HG02884 (cell line): ENCODE results near the gene MZT1.
"Not testable (repeated sequence)": the region's sequence is repeated elsewhere in the genome, so short reads cannot be mapped to it uniquely, and the experiment has no call there.

Source experiments
- ATAC-seq: cut with Tn5 transposase; IDR thresholded peaks from one replicate; pipeline ENCODE4 v1.9.1; 2021; ENCODE audit warnings: mild to moderate bottlenecking, moderate library complexity; ENCODE audit not compliant: unreplicated experiment

Gene MZT1, protein sequence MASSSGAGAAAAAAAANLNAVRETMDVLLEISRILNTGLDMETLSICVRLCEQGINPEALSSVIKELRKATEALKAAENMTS

DNA sequence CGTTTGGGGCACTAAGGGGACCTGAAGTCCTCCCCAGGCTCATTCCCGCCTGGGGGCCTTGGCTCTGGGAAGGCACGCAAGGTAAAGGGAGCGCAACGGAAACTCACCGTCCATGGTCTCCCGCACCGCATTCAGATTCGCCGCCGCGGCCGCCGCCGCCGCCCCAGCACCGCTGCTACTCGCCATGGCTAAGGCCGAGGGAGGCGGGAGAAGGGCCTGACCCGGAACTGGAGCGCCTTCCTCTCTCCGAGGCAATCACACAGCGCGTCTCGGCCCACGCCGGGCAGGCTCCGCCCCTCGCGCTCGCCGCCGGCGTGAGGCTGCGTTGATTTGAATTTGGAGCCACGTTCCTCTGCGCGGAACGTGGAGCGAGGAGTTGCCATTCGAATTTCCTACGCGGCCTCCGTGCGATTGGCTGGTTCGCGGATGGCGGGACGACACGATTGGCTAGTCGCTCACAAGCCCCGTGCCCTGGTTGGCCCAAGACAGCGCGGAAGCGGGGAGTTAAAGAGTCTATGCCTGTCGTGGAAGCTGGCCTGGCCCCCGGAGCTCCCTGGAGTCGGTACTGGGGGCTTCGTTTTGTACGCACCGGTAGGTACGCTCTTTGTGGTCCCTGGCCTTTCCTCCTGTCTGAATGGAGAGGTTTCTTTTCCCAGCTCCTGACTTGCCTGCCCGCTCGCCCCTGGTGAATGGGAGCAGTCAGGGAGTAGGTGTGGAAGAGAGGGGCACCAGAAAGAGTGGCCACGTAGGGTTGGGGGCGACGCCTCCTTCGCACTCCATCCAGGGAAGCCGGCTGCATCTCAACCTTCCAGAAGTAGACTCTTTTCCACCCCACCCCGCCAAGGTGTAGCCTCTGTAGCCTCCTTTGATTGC is at the start of gene MZT1, which contains the start of gene BORA:
Gene MZT1 (minus strand): TSS at position 213 of the 873 bp plus-strand sequence. CDS start 27 bp downstream, at position 186.
Gene BORA (plus strand): TSS at position 507 of the 873 bp plus-strand sequence. CDS start 1,018 bp downstream, outside the sequence.
- ATAC-seq = peak; percentile 94

DNA sequence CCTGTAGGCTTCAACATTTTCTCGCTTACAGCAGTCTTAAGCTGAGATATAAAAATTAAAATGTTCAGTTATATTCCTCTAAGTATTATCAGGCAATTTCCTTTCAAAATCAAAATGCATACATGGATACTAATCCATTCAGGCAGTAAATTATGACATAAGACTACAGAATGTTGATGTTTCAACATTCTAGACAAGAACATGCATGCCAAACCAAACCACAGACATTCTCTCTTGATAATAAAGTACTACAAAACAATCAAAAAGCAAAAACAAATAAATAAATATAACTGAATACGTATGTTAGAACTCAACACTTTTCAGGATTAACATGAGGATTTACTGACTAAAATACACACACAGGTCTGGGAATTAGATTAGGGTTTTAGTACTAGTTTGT is 46.6 kb upstream of the MZT1 start:
- ATAC-seq = no peak

DNA sequence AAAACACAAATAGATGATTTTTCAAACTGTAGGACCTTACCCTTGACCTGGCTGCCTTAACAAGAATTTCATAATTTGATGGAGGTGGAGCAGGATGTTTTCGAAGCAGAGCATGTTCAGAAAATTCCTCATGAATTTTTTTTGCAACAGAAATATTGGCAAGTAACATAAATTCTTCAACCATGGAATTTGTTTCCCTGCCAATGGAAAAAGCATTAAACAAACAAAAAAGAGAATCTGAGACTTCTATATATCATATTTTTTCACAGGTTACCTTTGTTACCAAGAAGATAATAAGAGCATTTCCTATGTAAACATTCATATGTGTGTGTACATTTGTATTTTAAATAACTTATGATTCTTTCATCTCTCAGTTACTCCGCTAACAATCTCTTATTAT is 36.0 kb upstream of the MZT1 start:
- ATAC-seq = no peak

DNA sequence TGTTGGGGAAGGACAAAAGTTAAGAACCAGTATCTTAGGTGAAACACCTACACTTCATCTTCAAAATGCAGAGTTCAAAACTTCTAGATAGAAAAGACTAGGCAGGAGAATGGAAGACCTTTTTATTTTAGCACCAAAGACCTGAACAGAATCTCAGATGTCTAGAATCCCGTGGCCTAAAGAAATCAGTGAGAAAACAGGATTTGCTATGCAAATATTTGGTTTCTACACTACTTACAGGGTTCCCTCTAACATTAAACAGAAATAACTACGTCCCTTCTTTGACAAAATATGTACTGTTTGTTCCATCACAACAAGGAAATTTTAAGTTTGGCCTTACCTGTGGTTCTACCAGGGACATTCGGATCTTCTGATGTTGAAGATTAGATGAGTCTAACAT is 32.8 kb upstream of the MZT1 start:
- no peak for ATAC-seq

DNA sequence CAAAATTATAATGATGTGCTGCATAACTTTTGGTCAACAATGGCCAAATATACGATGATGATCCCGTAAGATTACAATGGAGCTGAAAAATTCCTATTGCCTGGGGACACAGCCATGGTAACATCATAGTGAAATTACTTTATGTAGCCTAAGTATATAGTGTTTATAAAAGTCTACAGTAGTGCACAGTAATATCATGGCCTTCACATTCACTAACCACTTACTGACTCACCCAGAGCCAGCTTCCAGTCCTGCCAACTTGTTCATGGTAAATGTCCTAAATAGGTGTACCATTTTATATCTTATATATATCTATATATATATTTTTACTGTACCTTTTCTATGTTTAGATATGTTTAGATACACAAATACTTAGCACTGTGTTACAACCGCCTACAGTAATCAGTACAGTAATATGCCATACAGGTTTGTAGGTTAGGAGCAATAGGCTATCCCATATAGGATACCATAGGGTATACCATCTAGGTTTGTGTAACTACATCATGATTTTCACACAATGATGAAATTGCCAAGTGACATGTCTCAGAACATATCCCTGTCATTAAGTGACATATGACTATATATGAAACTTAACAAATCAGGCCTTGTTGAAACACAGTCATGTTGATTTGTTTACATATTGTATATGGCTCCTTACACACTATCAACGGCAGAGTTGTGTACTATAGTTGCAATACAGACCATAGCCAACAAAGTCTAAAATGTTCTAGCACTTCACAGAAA is 30.5 kb upstream of the MZT1 start:
- no peak for ATAC-seq

DNA sequence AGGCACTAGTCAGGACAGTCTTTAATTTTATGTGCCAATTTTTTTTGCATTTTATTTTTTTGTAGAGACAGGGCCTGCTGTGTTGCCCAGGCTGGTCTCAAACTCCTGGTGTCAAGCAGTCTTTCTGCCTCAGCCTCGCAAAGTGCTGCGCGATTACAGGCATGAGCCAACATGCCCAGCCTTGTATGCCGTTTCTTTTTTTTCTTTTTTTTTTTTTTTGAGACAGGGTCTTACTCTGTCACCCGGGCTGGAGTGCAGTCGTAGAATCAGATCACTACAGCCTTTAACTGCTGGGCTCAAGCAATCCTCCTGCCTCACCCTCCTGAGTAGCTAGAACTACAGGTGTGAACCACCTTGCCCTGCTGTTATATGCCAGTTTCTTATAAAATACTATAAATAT is 26.7 kb upstream of the MZT1 start:
- no peak for ATAC-seq

DNA sequence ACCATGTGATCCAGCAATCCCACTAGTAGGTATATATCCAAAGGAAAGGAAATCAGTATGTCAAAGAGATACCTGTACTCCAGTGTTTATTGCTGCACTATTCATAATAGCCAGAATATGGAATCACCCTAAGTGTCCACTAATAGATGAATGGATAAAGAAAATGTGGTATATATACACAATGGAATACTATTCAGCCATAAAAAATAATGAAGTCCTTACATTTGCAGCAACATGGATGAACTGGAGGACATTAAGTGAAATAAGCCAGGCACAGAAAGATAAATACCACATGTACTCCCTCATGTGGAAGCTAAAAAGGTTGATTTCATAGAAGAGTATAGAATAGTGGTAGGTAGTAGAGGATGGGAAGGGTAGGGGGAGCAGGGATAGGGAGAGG is 23.8 kb upstream of the MZT1 start:
- ATAC-seq = no peak

DNA sequence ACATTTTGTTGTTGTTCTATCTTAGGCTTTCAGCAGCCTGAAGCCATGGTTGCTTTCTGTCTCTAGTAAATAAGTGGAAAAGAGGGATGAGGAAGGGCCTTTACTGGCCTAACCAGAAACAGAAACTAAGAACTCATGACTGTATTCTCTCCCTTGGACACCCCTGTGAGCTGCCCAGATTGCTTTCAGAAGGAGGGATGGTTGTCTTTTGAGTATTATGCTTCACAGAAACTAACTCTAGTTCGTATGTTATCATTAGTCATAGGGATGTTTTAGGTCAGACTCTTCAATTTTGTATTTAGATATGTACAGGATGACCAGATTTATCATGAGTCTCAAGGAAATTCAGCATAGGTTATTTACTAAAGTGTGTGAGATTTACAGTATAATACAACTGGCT is 17.8 kb upstream of the MZT1 start:
- ATAC-seq = peak; percentile 53

DNA sequence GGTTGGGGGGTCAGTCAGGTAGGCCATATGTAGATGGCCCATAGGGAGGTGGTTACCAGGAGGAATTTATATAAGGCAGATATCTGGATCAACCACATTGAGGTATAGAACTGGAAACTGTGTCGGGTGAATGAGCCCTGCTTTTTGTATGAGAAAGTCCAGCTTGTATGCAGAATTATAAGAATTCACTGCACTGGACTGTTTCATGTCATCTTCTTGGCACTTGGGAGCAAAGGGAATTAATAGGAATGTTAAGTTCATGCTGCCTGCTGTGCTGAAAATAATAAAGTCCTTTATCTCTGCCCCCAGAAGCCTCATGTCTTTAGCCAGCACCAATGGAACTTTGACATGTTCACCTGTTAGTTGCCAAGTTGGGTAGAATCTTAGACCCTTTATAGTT is 12.6 kb upstream of the MZT1 start:
- no peak for ATAC-seq

DNA sequence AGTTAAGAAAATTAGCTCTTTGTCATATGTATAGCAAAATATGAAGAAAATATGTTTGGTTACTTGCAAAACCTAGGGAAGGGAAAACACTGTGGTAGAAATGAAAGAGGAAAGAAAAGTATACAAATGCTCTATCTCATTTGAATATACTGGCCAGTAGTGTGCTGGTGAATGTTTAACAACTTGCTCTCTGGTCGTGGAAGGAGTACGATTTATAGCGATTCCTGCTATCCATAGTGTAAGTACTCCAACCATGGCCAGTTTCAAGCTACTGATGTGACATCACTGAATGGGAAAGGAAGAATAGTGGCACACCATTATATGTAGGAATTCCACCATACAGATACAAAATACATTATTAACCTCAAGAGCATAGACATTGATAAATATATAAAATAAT is 9.6 kb upstream of the MZT1 start:
- ATAC-seq = no peak

DNA sequence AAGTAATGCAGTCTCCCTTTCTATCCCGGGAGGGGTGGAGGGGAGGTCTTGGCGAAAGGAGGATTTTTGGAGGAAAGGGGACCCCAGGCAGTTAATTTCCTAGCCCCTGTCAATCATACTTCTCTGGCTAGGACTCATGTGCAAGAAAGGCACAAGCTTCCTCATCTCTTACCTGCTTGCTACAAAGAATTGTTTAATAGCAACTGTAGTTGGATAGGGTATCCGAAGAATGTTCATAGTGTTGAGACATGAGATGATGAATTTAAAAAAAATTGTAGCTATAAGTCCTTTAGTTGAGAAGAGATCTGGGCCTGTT is 819 bp upstream of the MZT1 start:
- no peak for ATAC-seq

DNA sequence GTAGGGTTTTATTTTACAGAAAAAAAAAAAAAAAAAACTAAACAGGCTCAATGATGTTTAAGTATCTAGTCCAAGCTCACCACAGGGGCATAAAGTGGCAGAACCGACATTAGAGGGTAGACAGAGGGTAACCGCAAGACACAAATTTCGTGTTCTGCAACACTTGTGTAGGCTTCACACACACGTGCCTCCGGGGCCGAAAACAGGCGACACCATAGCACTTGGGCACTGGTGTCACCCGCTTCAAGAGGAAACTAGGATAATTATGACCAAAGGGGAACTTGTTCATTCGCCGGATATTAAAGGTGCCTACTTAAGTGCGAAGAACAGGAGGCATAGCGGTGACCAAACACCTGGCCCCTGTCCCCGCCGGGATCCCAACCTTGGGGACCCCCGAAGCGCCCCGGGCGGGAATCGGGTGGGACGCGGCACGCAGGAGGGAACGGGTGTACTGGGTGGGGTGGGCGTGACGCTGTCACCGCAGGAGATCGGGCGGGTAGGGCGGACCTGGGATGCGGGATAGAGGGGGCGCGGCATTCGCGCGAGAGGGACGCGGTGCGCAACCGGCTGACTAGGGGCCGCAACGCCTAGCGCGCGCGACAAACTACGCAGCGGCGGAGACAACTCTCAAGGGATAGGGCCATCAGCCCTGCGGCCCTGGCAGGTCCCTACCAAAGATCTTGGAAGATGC is 558 bp downstream of the MZT1 start:
- peak; percentile 16 for ATAC-seq

DNA sequence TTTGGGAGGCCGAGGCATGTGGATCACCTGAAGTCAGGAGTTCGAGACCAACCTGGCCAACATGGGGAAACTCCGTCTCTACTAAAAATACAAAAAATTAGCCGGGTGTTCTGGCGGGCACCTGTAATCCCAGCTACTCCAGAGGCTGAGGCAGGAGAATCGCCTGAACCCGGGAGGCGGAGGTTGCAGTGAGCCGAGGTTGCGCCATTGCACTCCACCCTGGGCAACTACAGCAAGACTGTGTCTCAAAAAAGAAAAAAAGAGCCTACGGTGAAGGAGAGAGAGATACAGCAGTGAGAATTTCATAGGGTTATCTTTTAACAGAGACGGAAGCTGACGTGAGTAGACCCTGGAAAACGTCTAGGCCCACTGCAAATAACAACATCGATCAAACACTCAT is 1.2 kb downstream of the MZT1 start:
- not testable (repeated sequence) for ATAC-seq

DNA sequence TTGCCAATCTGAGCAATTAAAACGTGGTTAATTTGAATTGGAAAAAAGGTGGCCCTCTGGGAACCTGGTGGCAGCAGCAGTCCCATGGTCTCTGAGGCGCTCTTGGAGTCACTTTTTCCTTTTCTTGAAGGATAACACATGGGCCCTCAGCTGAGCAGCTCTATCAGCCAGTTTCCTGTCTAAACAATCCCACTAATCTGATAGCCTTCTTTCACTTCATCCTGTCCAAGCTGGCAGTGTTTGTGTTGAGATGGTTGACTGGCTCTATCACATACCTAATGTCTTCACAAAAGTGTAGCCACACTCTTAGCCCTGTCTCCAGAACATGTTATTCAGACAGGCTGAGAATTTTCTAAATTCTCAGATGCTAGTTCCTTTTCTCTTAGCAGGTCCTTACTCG is 10.7 kb downstream of the MZT1 start:
- ATAC-seq = no peak

DNA sequence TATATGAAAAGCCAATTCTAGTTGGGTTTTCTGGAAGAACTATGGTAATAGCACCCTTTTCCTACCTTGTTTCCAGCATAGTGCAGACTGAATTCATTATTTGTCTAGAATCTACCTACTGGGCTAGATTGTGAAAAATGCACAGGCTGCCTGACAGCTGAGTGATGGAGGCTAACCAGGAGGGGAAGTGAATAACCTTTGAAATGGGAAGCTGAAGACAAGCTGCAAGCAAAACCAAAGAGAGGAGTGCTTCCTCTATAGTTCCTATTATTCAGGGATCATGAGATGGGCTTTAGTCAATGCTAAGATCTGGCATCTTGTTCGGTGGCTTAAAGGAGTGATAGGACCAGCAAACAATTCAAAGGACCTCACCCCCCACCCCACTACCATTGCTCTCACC is 26.9 kb downstream of the MZT1 start:
- no peak for ATAC-seq

DNA sequence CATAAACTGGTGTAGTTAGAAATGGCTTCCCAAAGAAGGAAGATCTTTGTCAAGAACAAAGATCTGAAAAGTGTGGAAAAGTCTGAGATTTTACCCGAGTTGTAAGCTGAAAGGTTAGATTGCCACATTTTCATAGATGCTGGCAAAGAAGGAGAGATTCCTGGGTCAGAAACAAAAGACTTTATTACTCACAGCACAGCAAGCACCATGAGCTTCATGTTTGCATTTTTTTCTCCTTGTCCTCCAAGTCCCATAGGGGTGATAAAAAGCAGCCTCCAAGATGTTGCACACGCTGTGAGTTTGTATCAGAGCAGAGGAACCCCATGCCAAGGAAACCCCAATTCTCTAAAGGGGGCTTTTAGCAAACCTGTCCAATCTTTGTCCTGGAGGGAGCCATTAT is 29.3 kb downstream of the MZT1 start:
- ATAC-seq = no peak

DNA sequence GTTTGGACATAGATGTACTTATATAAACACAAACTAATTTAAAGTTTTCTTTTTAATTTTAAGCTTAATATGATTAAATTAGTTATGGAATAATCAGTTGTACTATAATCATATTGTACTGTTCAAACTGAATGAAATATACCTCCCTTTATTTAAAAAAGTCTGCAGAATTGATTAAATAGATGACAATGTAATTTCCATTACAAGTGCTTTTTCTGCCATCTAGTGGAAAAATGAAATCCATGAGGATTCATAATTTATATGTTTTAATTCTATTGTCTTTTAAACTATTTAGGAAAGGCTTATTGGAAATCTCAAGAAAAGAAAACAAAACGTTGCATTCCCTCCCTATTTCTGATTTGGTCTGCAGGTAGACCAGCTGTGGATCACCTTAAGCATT is 30.9 kb downstream of the MZT1 start:
- no peak for ATAC-seq

DNA sequence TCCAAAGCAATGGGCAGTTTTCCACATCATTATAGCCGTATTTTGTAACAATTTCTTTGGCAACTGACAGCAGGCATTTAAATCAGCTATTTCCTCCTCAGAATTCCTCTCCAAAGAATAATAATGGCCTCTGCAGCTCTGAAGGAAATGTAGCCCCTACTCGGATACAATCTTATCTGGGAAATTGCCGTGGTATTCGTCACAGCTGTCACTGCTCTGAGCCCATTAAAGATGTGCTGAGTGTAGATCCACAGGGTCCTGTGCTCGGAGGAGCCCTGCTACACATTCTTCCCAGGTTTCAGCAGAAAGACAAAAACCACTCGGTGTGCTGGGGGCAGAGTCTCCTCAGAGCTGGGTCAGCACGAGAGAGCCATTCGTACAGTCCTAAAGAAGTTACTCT is 33.1 kb downstream of the MZT1 start:
- no peak for ATAC-seq

DNA sequence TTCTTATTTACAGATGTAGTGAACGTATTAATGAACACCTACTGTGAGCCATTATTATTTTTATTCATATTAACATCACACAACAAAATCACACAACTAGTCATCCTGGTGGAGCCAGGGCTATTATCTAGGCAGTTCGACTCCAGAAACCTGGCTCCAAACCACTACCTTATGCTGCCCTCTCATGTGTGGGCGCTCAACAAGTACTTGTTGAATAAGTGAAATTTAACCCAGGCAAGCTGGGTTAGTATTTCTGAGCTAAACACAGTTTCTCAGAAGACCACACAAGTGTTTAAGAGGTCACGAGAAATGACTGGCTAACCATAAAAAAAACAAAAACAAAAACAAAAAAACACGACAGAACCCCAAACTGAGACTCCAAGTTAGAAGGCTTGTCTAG is 33.6 kb downstream of the MZT1 start:
- ATAC-seq = no peak

DNA sequence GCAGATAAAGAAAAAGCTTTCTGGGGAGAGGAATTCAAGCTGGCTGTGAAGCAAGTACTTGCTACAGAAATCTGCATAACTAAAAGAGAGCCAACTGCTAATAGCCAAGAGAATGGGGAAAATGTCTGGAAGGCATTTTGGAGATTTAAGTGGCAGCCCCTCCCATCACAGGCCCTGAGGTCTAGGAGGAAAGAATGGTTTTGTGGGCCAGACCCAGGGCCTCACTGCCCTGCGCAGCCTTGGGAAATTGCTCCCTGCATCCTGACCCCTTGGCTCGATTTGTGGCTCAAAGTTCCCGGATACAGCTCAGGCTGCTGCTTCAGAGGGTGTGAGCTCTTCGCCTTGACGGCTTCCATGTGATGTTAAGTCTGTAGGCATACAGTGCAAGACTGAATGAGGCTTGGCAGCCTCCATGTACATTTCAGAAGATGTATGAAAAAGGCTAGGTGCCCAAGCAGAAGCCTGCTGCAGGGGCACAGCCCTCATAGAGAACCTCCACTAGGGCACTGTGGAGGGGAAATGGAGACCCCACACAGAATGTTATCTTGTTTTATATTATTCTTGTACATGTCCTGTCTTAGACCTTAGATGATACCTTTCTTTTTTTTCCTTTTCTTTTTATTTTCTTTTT is 34.4 kb downstream of the MZT1 start:
- ATAC-seq = no peak

DNA sequence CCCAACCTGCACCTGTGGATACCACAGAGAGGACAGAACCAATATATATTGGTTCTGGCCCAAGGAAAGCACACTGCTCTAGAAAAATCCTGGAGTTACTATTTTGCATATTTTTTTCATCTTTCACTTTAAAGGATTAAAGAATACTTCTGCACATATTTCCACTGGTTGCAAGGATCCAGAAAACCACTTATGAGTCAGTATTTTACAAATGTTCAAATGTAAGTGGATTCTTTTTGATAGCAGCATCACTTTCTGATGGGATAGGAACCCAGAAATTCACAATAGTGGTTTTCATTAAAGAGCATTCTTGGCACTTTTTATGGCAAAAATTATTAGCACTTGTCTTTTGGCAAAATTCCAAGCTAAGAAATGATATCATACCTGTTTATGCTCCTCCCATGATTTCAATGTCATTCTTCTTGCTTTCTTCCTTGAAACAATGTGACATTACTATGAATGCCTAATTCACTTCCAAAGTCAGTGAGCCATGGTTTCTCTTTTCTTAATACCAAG is 38.2 kb downstream of the MZT1 start:
- ATAC-seq = no peak
